ENCODE results near the gene INPP4A.

DNA sequence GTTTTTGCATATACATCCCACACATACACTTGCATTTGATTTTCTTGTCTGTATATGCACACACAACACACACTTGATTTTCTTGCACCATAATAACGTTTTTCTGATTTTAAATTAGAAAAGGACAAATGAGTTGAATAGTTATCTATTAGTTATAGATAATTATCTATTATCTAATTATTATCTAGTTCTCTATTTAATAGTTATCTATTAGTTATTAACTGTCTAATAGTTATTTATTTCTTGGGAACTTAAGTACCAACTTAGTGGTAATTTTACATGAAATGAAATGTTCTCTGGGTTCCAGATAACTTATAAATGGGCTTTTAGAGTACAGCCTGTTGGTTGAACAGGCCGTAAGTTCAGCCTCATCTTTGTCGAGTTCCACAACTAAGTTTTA, 23.0 kb downstream of the INPP4A start:
- TF ChIP-seq, protein P1, sequence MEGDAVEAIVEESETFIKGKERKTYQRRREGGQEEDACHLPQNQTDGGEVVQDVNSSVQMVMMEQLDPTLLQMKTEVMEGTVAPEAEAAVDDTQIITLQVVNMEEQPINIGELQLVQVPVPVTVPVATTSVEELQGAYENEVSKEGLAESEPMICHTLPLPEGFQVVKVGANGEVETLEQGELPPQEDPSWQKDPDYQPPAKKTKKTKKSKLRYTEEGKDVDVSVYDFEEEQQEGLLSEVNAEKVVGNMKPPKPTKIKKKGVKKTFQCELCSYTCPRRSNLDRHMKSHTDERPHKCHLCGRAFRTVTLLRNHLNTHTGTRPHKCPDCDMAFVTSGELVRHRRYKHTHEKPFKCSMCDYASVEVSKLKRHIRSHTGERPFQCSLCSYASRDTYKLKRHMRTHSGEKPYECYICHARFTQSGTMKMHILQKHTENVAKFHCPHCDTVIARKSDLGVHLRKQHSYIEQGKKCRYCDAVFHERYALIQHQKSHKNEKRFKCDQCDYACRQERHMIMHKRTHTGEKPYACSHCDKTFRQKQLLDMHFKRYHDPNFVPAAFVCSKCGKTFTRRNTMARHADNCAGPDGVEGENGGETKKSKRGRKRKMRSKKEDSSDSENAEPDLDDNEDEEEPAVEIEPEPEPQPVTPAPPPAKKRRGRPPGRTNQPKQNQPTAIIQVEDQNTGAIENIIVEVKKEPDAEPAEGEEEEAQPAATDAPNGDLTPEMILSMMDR (IDR thresholded peaks at IDR 0.05) = no peak
- TF ChIP-seq EP300 (IDR thresholded peaks at IDR 0.05) = no peak
